Measurements from ENCODE around the gene CDC73. TPM values are rescaled to one million over a fixed set of nuclear protein-coding genes. Genes with fewer than 3 reads are reported as not detected.

CDC73 gene
- 58.5 TPM for total RNA-seq

DNA sequence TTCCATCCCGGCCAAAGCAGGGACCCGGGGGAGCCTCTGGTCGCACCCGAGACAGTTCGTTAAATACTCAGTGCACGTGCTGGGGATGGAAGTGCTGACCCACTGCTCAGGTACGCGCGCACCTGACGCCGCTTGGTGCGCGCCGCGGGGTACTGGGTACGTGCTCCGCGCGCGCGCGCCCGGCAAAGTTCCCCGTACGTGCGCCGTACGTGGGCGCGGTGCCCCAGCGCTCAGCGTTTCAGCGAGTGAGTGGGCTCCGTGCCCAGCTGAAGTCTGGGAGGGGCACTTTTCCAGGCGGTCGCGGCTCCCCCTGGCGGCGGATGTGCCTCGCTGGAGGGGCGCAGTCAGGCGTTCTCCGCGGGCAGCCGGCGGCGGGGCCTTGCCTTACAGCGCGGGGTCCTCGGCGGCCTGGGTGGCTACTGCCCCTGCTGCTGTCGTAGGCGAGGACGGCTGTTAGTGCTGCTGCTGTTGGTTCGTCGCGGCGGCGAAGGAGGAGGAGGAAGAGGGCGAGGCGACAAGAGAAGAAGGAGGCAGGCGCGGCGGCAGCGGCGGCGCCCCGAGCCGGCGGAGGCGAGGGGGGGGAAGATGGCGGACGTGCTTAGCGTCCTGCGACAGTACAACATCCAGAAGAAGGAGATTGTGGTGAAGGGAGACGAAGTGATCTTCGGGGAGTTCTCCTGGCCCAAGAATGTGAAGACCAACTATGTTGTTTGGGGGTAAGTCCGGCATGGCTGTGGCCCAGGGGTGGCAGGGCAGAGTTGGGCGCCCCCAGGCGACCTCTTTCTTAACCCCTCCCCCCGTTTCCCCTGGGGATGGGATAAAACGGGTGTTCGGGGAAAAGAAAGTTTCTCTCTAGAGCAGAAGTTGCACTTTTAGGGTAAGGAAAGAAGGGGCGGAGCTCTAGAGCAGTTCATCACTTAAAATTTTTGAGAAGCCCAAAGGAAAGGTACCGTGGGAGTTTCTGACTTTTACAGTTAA, at the start of gene CDC73:
Gene CDC73, plus strand, starts transcription at position 416 of the 978 bp plus-strand sequence. Its CDS starts 170 bp downstream, at position 586.

GRCh38 chr1:193104907-193105820, 16.7 kb upstream of the CDC73 start, which contains the start of gene GLRX2:
Gene GLRX2 (minus strand): TSS chr1:193105414. CDS start chr1:193105382, 32 bp downstream.

GRCh38 chr1:193185901-193186731, 64.3 kb downstream of the CDC73 start, which contains the start of gene B3GALT2:
Gene B3GALT2 (minus strand): TSS chr1:193186613. CDS start chr1:193181562, 5,051 bp downstream.

Small RNAs within 50 kb of the gene (small RNA-seq; reads per million reads assigned to genes)
- gene MIR1278 (ENCODE audit: low replicate concordance): 0.28 reads per million

Other genes starting within 250 kb of the CDC73 start
- 73.6 TPM for gene UCHL5, start 62.7 kb upstream of the CDC73 start, total RNA-seq
- 341 TPM for gene RO60, start 62.4 kb upstream of the CDC73 start, total RNA-seq
- gene GLRX2, start 16.6 kb upstream of the CDC73 start, total RNA-seq: 11.6 TPM
- 105 TPM for gene B3GALT2, start 64.6 kb downstream of the CDC73 start, total RNA-seq